Esophagus squamous epithelium (tissue), 5 donors: ENCODE measurements around the gene ATP2B3. TPM values are rescaled to one million over a fixed set of nuclear protein-coding genes. Genes with fewer than 3 reads are reported as not detected.

Experiments
- DNase-seq: peaks from one replicate; lab custom pipeline; 2025; lab: John Stamatoyannopoulos, UW
- H3K27ac ChIP-seq, 4 donors: fragments of 200-600 bp; sonication (generic); one replicate each; pipeline ENCODE4 v1.5.1; 2016 to 2019; ENCODE audit warnings: mild to moderate bottlenecking in 1 of 4
- H3K27me3 ChIP-seq, 4 donors: fragments of 200-600 bp; sonication (generic); 1 replicate in 3 of 4; 2 replicates in 1 of 4; pipeline versions ENCODE4 v1.5.1 to v1.6.0; 2017 to 2021; ENCODE audit warnings: antibody characterized with exemption in 1 of 4
- H3K36me3 ChIP-seq, 3 donors: fragments of 200-600 bp; sonication (generic); one replicate each; pipeline ENCODE4 v1.5.1; 2016 to 2019
- H3K4me1 ChIP-seq, 3 donors: fragments of 200-600 bp; sonication (generic); one replicate each; pipeline ENCODE4 v1.5.1; 2017 to 2019
- H3K4me3 ChIP-seq, 4 donors: fragments of 200-600 bp; sonication (generic); 1 replicate in 3 of 4; 2 replicates in 1 of 4; pipeline ENCODE4 v1.5.1; 2016 to 2019; ENCODE audit warnings: mild to moderate bottlenecking in 2 of 4, moderate library complexity in 1 of 4
- H3K9me3 ChIP-seq, 3 donors: fragments of 200-600 bp; sonication (generic); one replicate each; pipeline ENCODE4 v1.5.1; 2016 to 2019
- CTCF ChIP-seq, 6 experiments: fragments of 450-650 bp in 4 of 6; fragments of 200-600 bp in 2 of 6; sonication (generic) in 2 of 6; IDR thresholded peaks; one replicate each; pipeline ENCODE4 v1.5.1; 2016 to 2019; ENCODE audit warnings: antibody characterized with exemption in 6 of 6, mild to moderate bottlenecking in 4 of 6, moderate library complexity in 4 of 6
- POLR2A ChIP-seq, 4 donors: fragments of 450-650 bp; IDR thresholded peaks; one replicate each; pipeline ENCODE4 v1.6.1; 2017; ENCODE audit warnings: antibody characterized with exemption in 4 of 4, mild to moderate bottlenecking in 4 of 4, moderate library complexity in 3 of 4
- WGBS, 2 donors: methylation state at CpG; one replicate each; pipeline ENCODE4 v1.1.5; 2018; 5-methylcytosine and 5-hydroxymethylcytosine counted together
- intact Hi-C: fragments of 100-400 bp; cut with DNase I; formaldehyde crosslinking; loops from one replicate; pipeline ENCODE4 v1.15.0; 2022
- total RNA-seq, 4 donors: library from RNA; depleted of rRNA; stranded (reverse); fragments of >200 nt; gene quantifications; one replicate each; pipeline ENCODE4 v1.1.0, GENCODE V29; 2016
- donor health status: DM: yes; HTN: yes; CAD: no.

ATP2B3 gene
- total RNA-seq, 4 donors from 2014 or later = not detected

GRCh38 chrX:153590961-153591956 is 73.8 kb downstream of the ATP2B3 start:
- H3K27ac ChIP-seq = no peak overlapping the region
- 80 to 88% methylated on average over 3 to 11 of the region's 26 CpGs for WGBS, 2 donors
- DNase-seq = no peak
- peaks cover 0 to 12% (median 0%) of the 10 kb centered on the region in 3 donors for H3K4me1 ChIP-seq
- H3K9me3 ChIP-seq = no peaks in the 10 kb centered on the region
- H3K36me3 ChIP-seq = peaks cover 0 to 89% (median 13%) of the 10 kb centered on the region in 3 donors
- H3K4me3 ChIP-seq = no peak overlapping the region
- no peaks in the 10 kb centered on the region for H3K27me3 ChIP-seq
- intact Hi-C loops = no loop called here
- TF ChIP-seq POLR2A (IDR thresholded peaks at IDR 0.05) (no peak), CTCF (IDR thresholded peaks at IDR 0.05) (no peak)

DNA sequence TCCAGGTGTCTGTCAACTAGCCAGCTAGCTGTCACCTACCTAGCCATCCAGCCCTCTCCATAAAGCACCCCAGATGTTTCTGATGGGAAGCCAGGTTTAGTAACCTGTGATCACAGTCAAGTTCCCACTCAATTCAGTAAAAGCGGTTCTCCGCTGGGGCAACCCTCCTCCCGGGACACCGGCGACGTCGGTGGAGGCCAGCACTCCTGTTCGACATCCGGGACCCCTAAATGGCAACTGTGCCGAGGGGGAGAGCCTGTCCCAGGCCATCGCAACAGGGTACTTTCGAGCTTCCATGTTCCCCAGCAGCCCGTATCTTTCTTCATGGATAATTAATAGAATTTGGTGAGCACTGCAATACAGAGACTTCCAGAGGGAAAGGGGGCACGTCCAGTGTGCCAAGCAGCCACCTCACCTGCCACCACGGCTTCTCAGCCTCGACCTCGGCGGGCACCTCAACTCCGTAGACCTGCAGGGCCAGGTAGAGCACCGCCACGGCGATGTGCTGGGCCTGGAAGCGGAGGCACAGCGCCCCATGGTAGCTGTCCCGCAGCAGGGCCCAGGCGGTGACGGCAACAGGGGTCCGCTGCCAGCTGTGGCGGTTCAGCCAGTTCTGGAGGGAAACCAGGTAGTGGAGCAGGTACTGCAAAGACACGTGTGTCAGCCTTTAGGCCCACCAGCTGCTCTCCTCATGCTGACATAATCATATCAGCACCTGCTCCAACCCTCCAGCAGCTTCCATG is 74.8 kb downstream of the ATP2B3 start:
- H3K27ac ChIP-seq = no peak overlapping the region
- intact Hi-C loops = no loop called here
- DNase-seq = no peak
- no peaks in the 10 kb centered on the region for H3K9me3 ChIP-seq
- WGBS, 2 donors = 87% methylated on average over 13 of the region's 30 CpGs; no CpG with 5 or more reads in 1 of the 2 donors
- no peaks in the 10 kb centered on the region for H3K27me3 ChIP-seq
- H3K4me1 ChIP-seq = peaks cover 0 to 16% (median 0%) of the 10 kb centered on the region in 3 donors
- H3K36me3 ChIP-seq = peaks cover 0 to 82% (median 13%) of the 10 kb centered on the region in 3 donors
- H3K4me3 ChIP-seq = no peak overlapping the region
- TF ChIP-seq POLR2A (IDR thresholded peaks at IDR 0.05) (no peak), CTCF (IDR thresholded peaks at IDR 0.05) (no peak)

DNA sequence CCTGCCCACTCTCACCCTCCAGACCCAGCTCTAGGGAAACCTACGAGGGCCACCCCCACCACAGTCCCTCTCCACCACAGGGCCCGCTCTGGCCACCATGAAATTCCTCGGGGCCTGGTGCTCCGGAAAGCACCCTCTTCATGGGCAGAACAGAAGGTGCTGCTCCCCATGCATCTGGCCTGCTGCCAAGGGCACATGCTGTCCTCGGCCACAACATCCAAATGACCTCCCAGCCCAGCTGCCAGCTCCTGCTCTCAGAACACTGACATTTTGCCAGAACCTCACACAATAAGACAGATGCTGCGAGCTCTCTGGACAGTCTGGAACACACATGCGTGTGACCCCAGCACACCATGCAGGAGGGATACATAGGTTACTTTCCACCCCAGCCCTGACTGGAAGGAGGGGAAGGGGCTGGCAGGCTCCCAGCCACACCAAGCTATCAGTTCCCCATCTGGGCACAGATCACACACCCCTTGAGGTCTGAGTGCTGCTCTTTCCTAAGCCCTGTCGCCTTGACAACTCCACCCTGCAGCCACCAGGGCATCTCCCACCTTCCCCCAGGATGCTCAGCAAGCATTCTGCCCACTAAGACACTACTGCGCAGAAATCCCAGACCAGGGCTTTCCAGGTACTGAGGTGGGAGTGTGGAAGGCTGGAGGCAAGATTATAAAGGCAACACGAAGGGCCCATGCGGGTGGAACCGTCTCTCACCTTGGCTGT is 75.7 kb downstream of the ATP2B3 start:
- WGBS, 2 donors = 92 to 100% methylated on average over 3 to 5 of the region's 12 CpGs
- Histone ChIP-seq H3K36me3 (peaks cover 0 to 74% (median 13%) of the 10 kb centered on the region in 3 donors), H3K4me1 (peaks cover 0 to 25% (median 3%) of the 10 kb centered on the region in 3 donors), H3K27ac (no peak overlapping the region), H3K4me3 (no peak overlapping the region), H3K9me3 (no peaks in the 10 kb centered on the region), H3K27me3 (no peaks in the 10 kb centered on the region)
- DNase-seq = no peak
- intact Hi-C loops = no loop called here
- TF ChIP-seq CTCF (IDR thresholded peaks at IDR 0.05) = no peak
- TF ChIP-seq POLR2A (IDR thresholded peaks at IDR 0.05) = no peak

GRCh38 chrX:153593811-153594500 is 76.5 kb downstream of the ATP2B3 start:
- H3K9me3 ChIP-seq = no peaks in the 10 kb centered on the region
- peaks cover 0 to 65% (median 13%) of the 10 kb centered on the region in 3 donors for H3K36me3 ChIP-seq
- no peak for DNase-seq
- TF ChIP-seq CTCF (IDR thresholded peaks at IDR 0.05) (no peak), POLR2A (IDR thresholded peaks at IDR 0.05) (no peak)
- no peak overlapping the region for H3K4me3 ChIP-seq
- 87 to 98% methylated on average over 7 to 9 of the region's 22 CpGs for WGBS, 2 donors
- no peaks in the 10 kb centered on the region for H3K27me3 ChIP-seq
- peaks cover 0 to 26% (median 3%) of the 10 kb centered on the region in 3 donors for H3K4me1 ChIP-seq
- H3K27ac ChIP-seq = no peak overlapping the region
- intact Hi-C loops = no loop called here
